Neural cell (in vitro differentiated cells): Measurements from ENCODE around the gene TMOD3. TPM values are rescaled to one million over a fixed set of nuclear protein-coding genes. Genes with fewer than 3 reads are reported as not detected.

ENCODE experiments used
- H2AFZ ChIP-seq: fragments of 200-600, 300-800 bp; sonication (generic), shearing (Covaris generic); 2 replicates; pipeline ENCODE4 v1.6.0; 2014; ENCODE audit warnings: low read depth, mild to moderate bottlenecking, antibody characterized with exemption, low read length, moderate library complexity
- H3F3A ChIP-seq: fragments of 200-600 bp; shearing (Covaris generic); 2 replicates; pipeline ENCODE4 v1.6.1; 2016; ENCODE audit warnings: mild to moderate bottlenecking, moderate library complexity, mixed read lengths, antibody characterized with exemption, low read length; ENCODE audit not compliant: insufficient read depth, poor library complexity, severe bottlenecking
- H3K27ac ChIP-seq: fragments of 200-600, 300-800 bp; sonication (generic), shearing (Covaris generic); 2 replicates; pipeline ENCODE4 v1.5.1; 2014; ENCODE audit warnings: mild to moderate bottlenecking, low read length, moderate library complexity
- H3K27me3 ChIP-seq: fragments of 300-800, 200-600 bp; sonication (generic), shearing (Covaris generic); 2 replicates; pipeline ENCODE4 v1.6.0; 2014; ENCODE audit warnings: mild to moderate bottlenecking, low read depth, low read length, moderate library complexity; ENCODE audit not compliant: insufficient read depth
- H3K36me3 ChIP-seq: fragments of 300-800, 200-600 bp; sonication (generic), shearing (Covaris generic); 2 replicates; pipeline ENCODE4 v1.5.1; 2014; ENCODE audit warnings: mild to moderate bottlenecking, antibody characterized with exemption, low read length, moderate library complexity; ENCODE audit not compliant: insufficient read depth
- H3K4me2 ChIP-seq: fragments of 300-800, 200-600 bp; sonication (generic), shearing (Covaris generic); 2 replicates; pipeline ENCODE4 v1.6.0; 2014; ENCODE audit warnings: mild to moderate bottlenecking, low read length
- H3K4me3 ChIP-seq: fragments of 300-800, 200-600 bp; sonication (generic), shearing (Covaris generic); 2 replicates; pipeline ENCODE4 v1.5.1; 2014; ENCODE audit warnings: mild to moderate bottlenecking, low read length, moderate library complexity
- H3K79me2 ChIP-seq: fragments of 200-600 bp; shearing (Covaris generic); replicated peaks from 2 replicates; pipeline ENCODE4 v1.6.0; 2014; ENCODE audit warnings: mild to moderate bottlenecking, low read length, moderate library complexity; ENCODE audit not compliant: insufficient read depth
- H3K9ac ChIP-seq: fragments of 300-800, 200-600 bp; sonication (generic), shearing (Covaris generic); 2 replicates; pipeline ENCODE4 v1.6.1; 2016; ENCODE audit warnings: mild to moderate bottlenecking, low read length, mixed read lengths
- H3K9me2 ChIP-seq: fragments of 200-600 bp; shearing (Covaris generic); 2 replicates; pipeline ENCODE4 v1.6.1; 2016; ENCODE audit warnings: mild to moderate bottlenecking, low read length, mixed read lengths; ENCODE audit not compliant: insufficient read depth
- H3K9me3 ChIP-seq: fragments of 200-600, 300-800 bp; sonication (generic), shearing (Covaris generic); 2 replicates; pipeline ENCODE4 v1.6.1; 2016; ENCODE audit warnings: mild to moderate bottlenecking, mixed run types, low read length, moderate library complexity, mixed read lengths
- H4K20me1 ChIP-seq: fragments of 200-600 bp; shearing (Covaris generic); 2 replicates; pipeline ENCODE4 v1.6.1; 2016; ENCODE audit warnings: mild to moderate bottlenecking, mixed run types; ENCODE audit not compliant: insufficient read depth
- EP300 ChIP-seq: fragments of 450-650 bp; conservative IDR thresholded peaks from 2 replicates; pipeline ENCODE4 v1.6.1; 2014; ENCODE audit warnings: antibody characterized with exemption, mild to moderate bottlenecking, moderate library complexity; ENCODE audit not compliant: poor library complexity, severe bottlenecking
- EZH2 ChIP-seq: fragments of 200-600, 300-800 bp; shearing (Covaris generic), sonication (generic); IDR thresholded peaks from 2 replicates; pipeline ENCODE4 v1.6.1; 2014; ENCODE audit warnings: antibody characterized with exemption, low read length, borderline replicate concordance, mild to moderate bottlenecking; ENCODE audit not compliant: insufficient read depth, poor library complexity, severe bottlenecking
- MXI1 ChIP-seq: fragments of 450-650 bp; conservative IDR thresholded peaks from 2 replicates; pipeline ENCODE4 v1.6.1; 2014; ENCODE audit warnings: antibody characterized with exemption, mild to moderate bottlenecking; ENCODE audit not compliant: poor library complexity, severe bottlenecking
- POLR2AphosphoS5 ChIP-seq: IDR thresholded peaks from 2 replicates; pipeline ENCODE4 v1.6.1; 2012
- RAD21 ChIP-seq: fragments of 450-650 bp; conservative IDR thresholded peaks from 2 replicates; pipeline ENCODE4 v1.6.1; 2014; ENCODE audit warnings: antibody characterized with exemption, mild to moderate bottlenecking, moderate library complexity
- SMC3 ChIP-seq: fragments of 450-650 bp; conservative IDR thresholded peaks from 2 replicates; pipeline ENCODE4 v1.6.1; 2014; ENCODE audit warnings: antibody characterized with exemption, mild to moderate bottlenecking, moderate library complexity; ENCODE audit not compliant: poor library complexity
- TAF1 ChIP-seq: IDR thresholded peaks from 2 replicates; pipeline ENCODE4 v1.6.1; 2012; ENCODE audit warnings: low read depth
- polyA plus RNA-seq: library from polyadenylated mRNA; depleted of rRNA; stranded (reverse); fragments of >200 nt; gene quantifications from 2 replicates; pipeline ENCODE4 v1.2.3, GENCODE V29; 2014
- TF ChIP-seq, protein P1 (sequence below): fragments of 450-650 bp; IDR thresholded peaks from 2 replicates; pipeline ENCODE4 v1.5.1; 2014; ENCODE audit warnings: antibody characterized with exemption, mild to moderate bottlenecking, moderate library complexity; ENCODE audit not compliant: poor library complexity, severe bottlenecking
- TF ChIP-seq, protein P2 (sequence below): IDR thresholded peaks from 2 replicates; pipeline ENCODE4 v1.6.1; 2012; ENCODE audit warnings: borderline replicate concordance

The TMOD3 gene
- polyA plus RNA-seq, 1 donor from 2014 or later: 12.6 TPM

DNA sequence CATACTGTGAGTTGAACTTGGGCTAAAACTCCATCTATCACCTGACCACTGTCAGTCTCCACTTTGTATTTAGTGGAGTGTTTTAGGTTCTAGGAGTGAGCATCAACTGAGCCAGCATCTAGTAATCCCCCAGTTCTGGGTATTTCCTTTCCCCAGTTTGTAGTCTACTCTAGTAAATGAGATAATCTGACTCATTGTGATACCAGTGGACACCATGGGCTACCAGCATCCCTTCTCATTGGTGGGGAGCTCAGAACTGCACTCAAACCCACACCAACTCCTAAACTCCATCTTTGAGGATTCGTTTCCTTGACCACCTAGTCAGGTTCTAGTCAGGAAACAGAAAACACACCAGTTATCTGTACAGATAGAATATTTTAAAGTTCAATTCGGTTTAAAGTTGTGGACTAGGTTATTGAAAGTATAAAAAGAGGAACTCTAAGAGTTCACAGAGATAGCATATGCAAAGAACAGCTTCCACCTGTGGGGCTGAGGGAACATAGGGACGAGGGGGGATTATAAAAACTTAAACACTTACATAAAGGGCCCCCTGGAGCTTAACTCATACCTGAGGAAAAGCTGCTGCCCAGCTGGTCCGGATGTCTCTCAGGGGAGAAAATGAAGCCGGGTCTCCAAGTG lies 106.1 kb downstream of the TMOD3 start:
- no peaks in the 10 kb centered on the region for H3K9me3 ChIP-seq
- H3K27me3 ChIP-seq: no peaks in the 10 kb centered on the region
- no peaks in the 10 kb centered on the region for H3K9me2 ChIP-seq
- H3F3A ChIP-seq: no peaks in the 10 kb centered on the region
- H4K20me1 ChIP-seq: no peaks in the 10 kb centered on the region
- H3K4me2 ChIP-seq: no peak overlapping the region
- H3K79me2 ChIP-seq: no peaks in the 10 kb centered on the region
- H2AFZ ChIP-seq: no peak overlapping the region
- H3K9ac ChIP-seq: no peak overlapping the region
- H3K27ac ChIP-seq: no peak overlapping the region
- H3K4me3 ChIP-seq: no peak overlapping the region
- TF ChIP-seq RAD21 (no peak), TAF1 (no peak), POLR2AphosphoS5 (no peak), SMC3 (no peak), EP300 (no peak)
- H3K36me3 ChIP-seq: no peaks in the 10 kb centered on the region

DNA sequence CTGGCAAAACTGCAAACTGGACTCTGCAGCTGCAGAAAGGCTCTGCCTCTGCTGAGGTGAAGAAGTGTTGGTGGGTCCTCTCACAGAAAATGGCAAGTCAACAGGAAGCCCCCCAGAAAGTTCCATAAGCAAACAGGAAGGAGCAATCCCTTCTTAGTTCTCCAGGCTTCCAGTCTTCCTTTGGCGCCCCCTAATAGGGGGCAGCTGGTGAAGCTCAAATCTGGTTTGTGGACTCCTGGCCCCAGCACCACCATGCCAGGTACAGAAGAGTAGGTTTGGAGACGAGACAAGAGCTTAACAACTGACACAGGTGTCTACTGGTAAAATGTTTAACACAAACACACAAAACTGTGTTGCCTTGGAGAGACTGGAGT lies 106.6 kb downstream of the TMOD3 start:
- H3K9me3 ChIP-seq: no peaks in the 10 kb centered on the region
- no peaks in the 10 kb centered on the region for H3K36me3 ChIP-seq
- H4K20me1 ChIP-seq: no peaks in the 10 kb centered on the region
- H3K79me2 ChIP-seq: no peaks in the 10 kb centered on the region
- no peak overlapping the region for H3K9ac ChIP-seq
- no peak overlapping the region for H3K27ac ChIP-seq
- TF ChIP-seq RAD21 (no peak), EP300 (no peak), EZH2 (no peak), TAF1 (no peak), POLR2AphosphoS5 (no peak), SMC3 (no peak), MXI1 (no peak)
- TF ChIP-seq, protein P1, sequence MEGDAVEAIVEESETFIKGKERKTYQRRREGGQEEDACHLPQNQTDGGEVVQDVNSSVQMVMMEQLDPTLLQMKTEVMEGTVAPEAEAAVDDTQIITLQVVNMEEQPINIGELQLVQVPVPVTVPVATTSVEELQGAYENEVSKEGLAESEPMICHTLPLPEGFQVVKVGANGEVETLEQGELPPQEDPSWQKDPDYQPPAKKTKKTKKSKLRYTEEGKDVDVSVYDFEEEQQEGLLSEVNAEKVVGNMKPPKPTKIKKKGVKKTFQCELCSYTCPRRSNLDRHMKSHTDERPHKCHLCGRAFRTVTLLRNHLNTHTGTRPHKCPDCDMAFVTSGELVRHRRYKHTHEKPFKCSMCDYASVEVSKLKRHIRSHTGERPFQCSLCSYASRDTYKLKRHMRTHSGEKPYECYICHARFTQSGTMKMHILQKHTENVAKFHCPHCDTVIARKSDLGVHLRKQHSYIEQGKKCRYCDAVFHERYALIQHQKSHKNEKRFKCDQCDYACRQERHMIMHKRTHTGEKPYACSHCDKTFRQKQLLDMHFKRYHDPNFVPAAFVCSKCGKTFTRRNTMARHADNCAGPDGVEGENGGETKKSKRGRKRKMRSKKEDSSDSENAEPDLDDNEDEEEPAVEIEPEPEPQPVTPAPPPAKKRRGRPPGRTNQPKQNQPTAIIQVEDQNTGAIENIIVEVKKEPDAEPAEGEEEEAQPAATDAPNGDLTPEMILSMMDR: no peak
- TF ChIP-seq, protein P2, sequence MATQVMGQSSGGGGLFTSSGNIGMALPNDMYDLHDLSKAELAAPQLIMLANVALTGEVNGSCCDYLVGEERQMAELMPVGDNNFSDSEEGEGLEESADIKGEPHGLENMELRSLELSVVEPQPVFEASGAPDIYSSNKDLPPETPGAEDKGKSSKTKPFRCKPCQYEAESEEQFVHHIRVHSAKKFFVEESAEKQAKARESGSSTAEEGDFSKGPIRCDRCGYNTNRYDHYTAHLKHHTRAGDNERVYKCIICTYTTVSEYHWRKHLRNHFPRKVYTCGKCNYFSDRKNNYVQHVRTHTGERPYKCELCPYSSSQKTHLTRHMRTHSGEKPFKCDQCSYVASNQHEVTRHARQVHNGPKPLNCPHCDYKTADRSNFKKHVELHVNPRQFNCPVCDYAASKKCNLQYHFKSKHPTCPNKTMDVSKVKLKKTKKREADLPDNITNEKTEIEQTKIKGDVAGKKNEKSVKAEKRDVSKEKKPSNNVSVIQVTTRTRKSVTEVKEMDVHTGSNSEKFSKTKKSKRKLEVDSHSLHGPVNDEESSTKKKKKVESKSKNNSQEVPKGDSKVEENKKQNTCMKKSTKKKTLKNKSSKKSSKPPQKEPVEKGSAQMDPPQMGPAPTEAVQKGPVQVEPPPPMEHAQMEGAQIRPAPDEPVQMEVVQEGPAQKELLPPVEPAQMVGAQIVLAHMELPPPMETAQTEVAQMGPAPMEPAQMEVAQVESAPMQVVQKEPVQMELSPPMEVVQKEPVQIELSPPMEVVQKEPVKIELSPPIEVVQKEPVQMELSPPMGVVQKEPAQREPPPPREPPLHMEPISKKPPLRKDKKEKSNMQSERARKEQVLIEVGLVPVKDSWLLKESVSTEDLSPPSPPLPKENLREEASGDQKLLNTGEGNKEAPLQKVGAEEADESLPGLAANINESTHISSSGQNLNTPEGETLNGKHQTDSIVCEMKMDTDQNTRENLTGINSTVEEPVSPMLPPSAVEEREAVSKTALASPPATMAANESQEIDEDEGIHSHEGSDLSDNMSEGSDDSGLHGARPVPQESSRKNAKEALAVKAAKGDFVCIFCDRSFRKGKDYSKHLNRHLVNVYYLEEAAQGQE: no peak
- H3K4me2 ChIP-seq: no peak overlapping the region
- no peak overlapping the region for H3K4me3 ChIP-seq
- no peak overlapping the region for H2AFZ ChIP-seq
- H3F3A ChIP-seq: no peaks in the 10 kb centered on the region
- H3K9me2 ChIP-seq: no peaks in the 10 kb centered on the region
- H3K27me3 ChIP-seq: no peaks in the 10 kb centered on the region
